ENCODE data around the gene DOCK2.

The DOCK2 gene

GRCh38 chr5:169652057-169652456 lies 15.0 kb downstream of the DOCK2 start:
- Histone ChIP-seq H3K4me3 (ENCODE audit: low read depth, low read length) (no peak overlapping the region), H3K27ac (ENCODE audit: extremely low read depth, low read depth, low read length) (no peak overlapping the region), H3K9me3 (ENCODE audit: control insufficient read depth, insufficient read depth, low read depth, low read length) (no peaks in the 10 kb centered on the region), H3K36me3 (ENCODE audit: control insufficient read depth in 2 of 2, insufficient read depth in 1 of 2, low read length in 2 of 2) (no peaks in the 10 kb centered on the region), H3K4me1 (ENCODE audit: control insufficient read depth, insufficient read depth, low read length) (no peaks in the 10 kb centered on the region)
- TF ChIP-seq KLF7 (tag by site-specific recombination; IDR thresholded peaks at IDR 0.05; ENCODE audit: borderline replicate concordance) = no peak
- no peak for TF ChIP-seq ZNF157 (tag by site-specific recombination; IDR thresholded peaks at IDR 0.05)
- TF ChIP-seq ZNF19 (tag by site-specific recombination; IDR thresholded peaks at IDR 0.05; ENCODE audit: low read depth) = no peak
- no peak for TF ChIP-seq HOXA7 (CRISPR knock-in tag; IDR thresholded peaks at IDR 0.05; ENCODE audit: borderline replicate concordance)
- no peak for TF ChIP-seq ZNF660 (tag by site-specific recombination; IDR thresholded peaks at IDR 0.05)
- TF ChIP-seq ZNF473 (tag by site-specific recombination; IDR thresholded peaks at IDR 0.05) = no peak
- TF ChIP-seq, protein P1, sequence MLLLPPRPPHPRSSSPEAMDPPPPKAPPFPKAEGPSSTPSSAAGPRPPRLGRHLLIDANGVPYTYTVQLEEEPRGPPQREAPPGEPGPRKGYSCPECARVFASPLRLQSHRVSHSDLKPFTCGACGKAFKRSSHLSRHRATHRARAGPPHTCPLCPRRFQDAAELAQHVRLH (tag by site-specific recombination; IDR thresholded peaks at IDR 0.05) = no peak
- TF ChIP-seq ZNF121 (tag by site-specific recombination; IDR thresholded peaks at IDR 0.05) = no peak
- TF ChIP-seq ZFP69B (tag by site-specific recombination; IDR thresholded peaks at IDR 0.05) = no peak
- TF ChIP-seq ZBTB7A (tag by site-specific recombination; IDR thresholded peaks at IDR 0.05; ENCODE audit: low read depth) = no peak
- no peak for TF ChIP-seq ZNF548 (tag by site-specific recombination; IDR thresholded peaks at IDR 0.05)
- no peak for TF ChIP-seq ZNF76 (tag by site-specific recombination; IDR thresholded peaks at IDR 0.05; ENCODE audit: borderline replicate concordance, low read depth)
- TF ChIP-seq HOXC10 (CRISPR knock-in tag; IDR thresholded peaks at IDR 0.05) = no peak
- TF ChIP-seq, protein P2, sequence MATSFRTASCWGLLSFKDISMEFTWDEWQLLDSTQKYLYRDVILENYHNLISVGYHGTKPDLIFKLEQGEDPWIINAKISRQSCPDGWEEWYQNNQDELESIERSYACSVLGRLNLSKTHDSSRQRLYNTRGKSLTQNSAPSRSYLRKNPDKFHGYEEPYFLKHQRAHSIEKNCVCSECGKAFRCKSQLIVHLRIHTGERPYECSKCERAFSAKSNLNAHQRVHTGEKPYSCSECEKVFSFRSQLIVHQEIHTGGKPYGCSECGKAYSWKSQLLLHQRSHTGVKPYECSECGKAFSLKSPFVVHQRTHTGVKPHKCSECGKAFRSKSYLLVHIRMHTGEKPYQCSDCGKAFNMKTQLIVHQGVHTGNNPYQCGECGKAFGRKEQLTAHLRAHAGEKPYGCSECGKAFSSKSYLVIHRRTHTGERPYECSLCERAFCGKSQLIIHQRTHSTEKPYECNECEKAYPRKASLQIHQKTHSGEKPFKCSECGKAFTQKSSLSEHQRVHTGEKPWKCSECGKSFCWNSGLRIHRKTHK (tag by site-specific recombination; IDR thresholded peaks at IDR 0.05) = no peak
- no peak for TF ChIP-seq ZNF335 (tag by site-specific recombination; conservative IDR thresholded peaks at IDR 0.05)
- no peak for TF ChIP-seq ZNF292 (tag by site-specific recombination; IDR thresholded peaks at IDR 0.05; ENCODE audit: borderline replicate concordance, low read depth)
- TF ChIP-seq, protein P3, sequence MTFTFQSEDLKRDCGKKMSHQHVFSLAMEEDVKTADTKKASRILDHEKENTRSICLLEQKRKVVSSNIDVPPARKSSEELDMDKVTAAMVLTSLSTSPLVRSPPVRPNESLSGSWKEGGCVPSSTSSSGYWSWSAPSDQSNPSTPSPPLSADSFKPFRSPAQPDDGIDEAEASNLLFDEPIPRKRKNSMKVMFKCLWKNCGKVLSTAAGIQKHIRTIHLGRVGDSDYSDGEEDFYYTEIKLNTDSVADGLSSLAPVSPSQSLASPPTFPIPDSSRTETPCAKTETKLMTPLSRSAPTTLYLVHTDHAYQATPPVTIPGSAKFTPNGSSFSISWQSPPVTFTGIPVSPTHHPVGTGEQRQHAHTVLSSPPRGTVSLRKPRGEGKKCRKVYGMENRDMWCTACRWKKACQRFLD (tag by site-specific recombination; IDR thresholded peaks at IDR 0.05) = no peak
- no peak for TF ChIP-seq KLF9 (tag by site-specific recombination; IDR thresholded peaks at IDR 0.05; ENCODE audit: low read depth)
- TF ChIP-seq, protein P4, sequence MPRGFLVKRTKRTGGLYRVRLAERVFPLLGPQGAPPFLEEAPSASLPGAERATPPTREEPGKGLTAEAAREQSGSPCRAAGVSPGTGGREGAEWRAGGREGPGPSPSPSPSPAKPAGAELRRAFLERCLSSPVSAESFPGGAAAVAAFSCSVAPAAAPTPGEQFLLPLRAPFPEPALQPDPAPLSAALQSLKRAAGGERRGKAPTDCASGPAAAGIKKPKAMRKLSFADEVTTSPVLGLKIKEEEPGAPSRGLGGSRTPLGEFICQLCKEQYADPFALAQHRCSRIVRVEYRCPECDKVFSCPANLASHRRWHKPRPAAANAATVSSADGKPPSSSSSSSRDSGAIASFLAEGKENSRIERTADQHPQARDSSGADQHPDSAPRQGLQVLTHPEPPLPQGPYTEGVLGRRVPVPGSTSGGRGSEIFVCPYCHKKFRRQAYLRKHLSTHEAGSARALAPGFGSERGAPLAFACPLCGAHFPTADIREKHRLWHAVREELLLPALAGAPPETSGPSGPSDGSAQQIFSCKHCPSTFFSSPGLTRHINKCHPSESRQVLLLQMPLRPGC (tag by site-specific recombination; IDR thresholded peaks at IDR 0.05) = no peak
- ChIA-PET CTCF (no interaction called here), POLR2A (no interaction called here)

- POLR2A ChIA-PET = no interaction called here
- H3K4me3 ChIP-seq (ENCODE audit: low read depth, low read length) = no peak overlapping the region
- CTCF ChIA-PET = no interaction called here
- no peaks in the 10 kb centered on the region for H3K36me3 ChIP-seq (ENCODE audit: control insufficient read depth in 2 of 2, insufficient read depth in 1 of 2, low read length in 2 of 2)
- TF ChIP-seq ZNF112 (tag by site-specific recombination; IDR thresholded peaks at IDR 0.05) (no peak), KLF7 (tag by site-specific recombination; IDR thresholded peaks at IDR 0.05; ENCODE audit: borderline replicate concordance) (no peak), ZNF133 (tag by site-specific recombination; IDR thresholded peaks at IDR 0.05) (no peak), ZNF600 (tag by site-specific recombination; IDR thresholded peaks at IDR 0.05) (no peak), ZNF404 (tag by site-specific recombination; IDR thresholded peaks at IDR 0.05) (no peak), SP2 (tag by site-specific recombination; IDR thresholded peaks at IDR 0.05) (no peak), ZBTB21 (tag by site-specific recombination; IDR thresholded peaks at IDR 0.05) (no peak), ZNF2 (tag by site-specific recombination; IDR thresholded peaks at IDR 0.05) (no peak), ZFP41 (tag by site-specific recombination; IDR thresholded peaks at IDR 0.05; ENCODE audit: borderline replicate concordance) (no peak), YY2 (tag by site-specific recombination; IDR thresholded peaks at IDR 0.05) (no peak), ZNF24 (tag by site-specific recombination; IDR thresholded peaks at IDR 0.05) (no peak), ZIC2 (tag by site-specific recombination; IDR thresholded peaks at IDR 0.05) (no peak)
- TF ChIP-seq, protein P1 (tag by site-specific recombination; IDR thresholded peaks at IDR 0.05) = no peak
- H3K4me1 ChIP-seq (ENCODE audit: control insufficient read depth, insufficient read depth, low read length) = no peaks in the 10 kb centered on the region
- no peaks in the 10 kb centered on the region for H3K9me3 ChIP-seq (ENCODE audit: control insufficient read depth, insufficient read depth, low read depth, low read length)
- H3K27ac ChIP-seq (ENCODE audit: extremely low read depth, low read depth, low read length) = no peak overlapping the region
Measured at GRCh38 chr5:169653091-169653490, 16.0 kb downstream of the DOCK2 start.

Data from HEK293 (cell line).